Measurements from ENCODE around the gene ZNF554.

The ZNF554 gene

GRCh38 chr19:2819540-2820111 lies at the start of gene ZNF554:
Gene ZNF554, plus strand, starts transcription at chr19:2819868. Its CDS starts 204 bp downstream, at chr19:2820072.
- peak; percentile 92 to 97 for DNase-seq

GRCh38 chr19:2770055-2771013 lies 49.3 kb upstream of the ZNF554 start:
- DNase-seq = peak; percentile 14 to 31

DNA sequence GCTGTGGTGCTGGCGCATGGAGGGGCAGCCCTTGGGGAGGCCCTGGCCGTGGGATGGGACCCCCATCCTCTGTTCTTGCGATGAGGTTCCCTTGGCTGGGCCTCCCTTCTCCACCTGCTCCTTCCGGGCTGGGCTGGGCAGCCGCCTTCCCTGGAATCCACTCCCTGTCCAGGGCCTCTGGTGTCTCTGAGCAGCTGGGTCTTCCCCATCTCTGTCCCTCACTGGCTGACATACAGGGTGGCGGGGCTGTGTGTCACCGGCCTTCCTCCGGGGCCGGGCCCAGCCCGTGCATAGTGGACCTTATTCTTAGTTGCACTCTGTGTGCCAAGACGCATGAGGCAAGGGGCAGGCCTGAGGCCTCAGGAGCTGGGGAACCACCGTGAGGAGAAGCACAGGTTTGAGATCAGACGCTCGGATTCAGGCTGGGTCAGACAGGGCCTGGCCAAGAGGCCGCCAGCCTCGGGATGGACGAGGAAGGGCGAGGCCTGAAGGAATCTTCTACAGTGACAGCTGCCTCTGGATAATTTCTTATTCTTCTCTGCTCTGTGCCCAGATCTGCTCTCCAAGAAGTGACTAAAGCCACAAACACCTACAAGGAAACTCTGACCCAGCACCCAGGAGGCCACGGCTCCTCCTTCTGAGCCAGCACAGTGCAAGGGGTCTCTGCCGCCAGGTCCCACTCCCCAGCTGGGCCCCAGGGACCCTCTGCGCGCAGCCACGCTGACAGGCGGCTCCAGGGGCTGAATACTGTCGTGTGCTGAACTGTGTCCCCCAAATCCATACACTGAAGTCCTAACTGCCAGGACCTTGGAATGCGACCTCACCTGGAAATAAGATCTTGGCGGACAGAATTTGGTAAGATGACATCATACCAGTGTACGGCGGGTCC lies 47.6 kb upstream of the ZNF554 start:
- DNase-seq = peak in 1 of 2 donors; percentile 35

- no peak for DNase-seq
Observed at GRCh38 chr19:2774083-2774679, 45.5 kb upstream of the ZNF554 start.

DNA sequence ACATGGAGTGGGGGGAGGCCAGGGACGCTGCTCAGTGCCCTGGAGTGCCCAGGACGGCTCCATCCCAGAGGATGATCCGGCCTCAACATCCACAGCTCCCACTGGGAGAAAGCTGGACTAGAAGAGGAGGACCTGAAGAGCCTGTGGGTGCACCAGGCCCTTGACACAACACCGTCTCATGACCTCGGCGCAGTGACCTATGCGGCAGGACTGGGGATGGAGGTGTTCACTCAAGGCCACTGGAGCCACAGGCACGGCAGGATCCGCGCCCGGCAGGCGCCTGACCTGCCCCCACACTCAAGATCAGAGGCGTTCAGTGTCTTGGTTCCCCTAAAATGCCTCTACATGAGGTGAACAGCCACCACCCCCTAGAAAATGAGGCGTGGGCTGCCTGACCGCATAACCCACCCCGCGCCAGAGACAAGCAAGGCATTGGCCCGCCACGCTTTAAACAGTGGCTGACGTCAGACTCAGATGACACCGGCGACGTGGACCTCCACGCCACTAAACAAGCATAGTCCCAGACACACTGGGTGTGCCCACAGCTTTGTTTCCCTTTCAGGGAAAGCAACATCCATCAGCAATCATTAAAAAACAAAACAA lies 44.6 kb upstream of the ZNF554 start:
- peak; percentile 82 to 90 for DNase-seq

GRCh38 chr19:2775556-2776430 lies 43.9 kb upstream of the ZNF554 start:
- peak; percentile 87 to 91 for DNase-seq

GRCh38 chr19:2777952-2778683 lies 41.5 kb upstream of the ZNF554 start:
- no peak for DNase-seq

GRCh38 chr19:2779121-2779740 lies 40.4 kb upstream of the ZNF554 start:
- no peak for DNase-seq

DNA sequence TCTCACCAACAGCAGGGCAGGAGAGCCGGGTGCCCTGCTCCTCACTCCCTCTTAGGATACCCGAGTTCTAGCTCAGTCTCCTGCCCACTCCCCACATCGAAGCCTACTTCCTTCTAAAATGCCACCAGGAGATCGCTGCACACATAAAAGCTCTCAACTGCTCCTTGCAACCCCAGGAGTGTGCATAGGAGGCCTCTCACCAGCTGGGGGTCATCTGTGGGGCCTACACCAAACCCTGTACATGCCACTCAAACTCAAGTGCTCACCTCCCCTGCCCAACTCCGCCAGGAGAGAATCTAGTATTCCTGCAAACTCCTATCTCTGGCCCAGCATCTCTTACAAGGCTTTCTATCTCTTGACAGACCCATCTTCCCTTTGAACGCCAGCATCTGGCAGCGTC lies 39.4 kb upstream of the ZNF554 start:
- DNase-seq = no peak

GRCh38 chr19:2782329-2782935 lies 37.2 kb upstream of the ZNF554 start:
- peak; percentile 15 to 23 for DNase-seq

GRCh38 chr19:2782936-2783780 lies 36.5 kb upstream of the ZNF554 start, which contains the start of gene SGTA:
Gene SGTA, minus strand, starts transcription at chr19:2783273. Its CDS starts 14,205 bp downstream, at chr19:2769068.
- DNase-seq = peak; percentile 99 to 100

- DNase-seq = peak in 1 of 2 donors; percentile 0
Observed at GRCh38 chr19:2783781-2784145, 35.9 kb upstream of the ZNF554 start.

- DNase-seq = peak; percentile 100
Observed at GRCh38 chr19:2785244-2785997, 34.2 kb upstream of the ZNF554 start, which contains the start of gene THOP1. Gene THOP1, plus strand, starts transcription at chr19:2785503. Its CDS starts 160 bp downstream, at chr19:2785663.

DNA sequence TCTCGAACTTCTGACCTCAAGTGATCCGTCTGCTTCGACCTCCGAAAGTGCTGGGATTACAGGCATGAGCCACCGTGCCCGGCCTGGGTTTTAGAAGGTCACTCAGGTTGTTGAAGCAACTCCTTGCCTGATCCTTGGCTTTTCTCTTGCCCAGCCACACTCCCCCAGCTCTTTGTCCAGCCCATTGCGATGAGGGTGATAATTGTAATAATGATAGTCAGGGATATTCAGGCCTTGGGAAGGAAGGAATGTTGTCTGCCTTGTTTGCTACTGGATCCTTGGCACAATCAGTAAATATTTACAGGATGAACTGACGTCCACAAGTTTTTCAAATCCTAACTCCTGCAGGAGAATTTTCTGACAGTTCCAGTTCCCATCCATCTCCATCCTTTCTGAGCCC lies 32.6 kb upstream of the ZNF554 start:
- DNase-seq = no peak

GRCh38 chr19:2788237-2788636 lies 31.4 kb upstream of the ZNF554 start:
- no peak for DNase-seq

DNA sequence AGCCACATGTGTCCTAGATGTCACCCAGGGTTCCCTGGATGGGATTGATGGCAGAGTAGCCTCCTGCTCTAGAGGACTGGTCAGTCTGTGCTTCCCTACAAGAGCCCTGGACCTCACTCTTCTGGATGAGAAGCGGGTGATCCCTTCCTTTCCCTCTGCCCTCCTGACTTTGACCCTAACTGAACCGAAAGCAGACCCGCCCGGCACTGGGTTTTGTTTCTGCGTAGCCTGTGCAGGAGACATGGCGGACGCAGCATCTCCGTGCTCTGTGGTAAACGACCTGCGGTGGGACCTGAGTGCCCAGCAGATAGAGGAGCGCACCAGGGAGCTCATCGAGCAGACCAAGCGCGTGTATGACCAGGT lies 29.5 kb upstream of the ZNF554 start:
- DNase-seq = no peak

DNA sequence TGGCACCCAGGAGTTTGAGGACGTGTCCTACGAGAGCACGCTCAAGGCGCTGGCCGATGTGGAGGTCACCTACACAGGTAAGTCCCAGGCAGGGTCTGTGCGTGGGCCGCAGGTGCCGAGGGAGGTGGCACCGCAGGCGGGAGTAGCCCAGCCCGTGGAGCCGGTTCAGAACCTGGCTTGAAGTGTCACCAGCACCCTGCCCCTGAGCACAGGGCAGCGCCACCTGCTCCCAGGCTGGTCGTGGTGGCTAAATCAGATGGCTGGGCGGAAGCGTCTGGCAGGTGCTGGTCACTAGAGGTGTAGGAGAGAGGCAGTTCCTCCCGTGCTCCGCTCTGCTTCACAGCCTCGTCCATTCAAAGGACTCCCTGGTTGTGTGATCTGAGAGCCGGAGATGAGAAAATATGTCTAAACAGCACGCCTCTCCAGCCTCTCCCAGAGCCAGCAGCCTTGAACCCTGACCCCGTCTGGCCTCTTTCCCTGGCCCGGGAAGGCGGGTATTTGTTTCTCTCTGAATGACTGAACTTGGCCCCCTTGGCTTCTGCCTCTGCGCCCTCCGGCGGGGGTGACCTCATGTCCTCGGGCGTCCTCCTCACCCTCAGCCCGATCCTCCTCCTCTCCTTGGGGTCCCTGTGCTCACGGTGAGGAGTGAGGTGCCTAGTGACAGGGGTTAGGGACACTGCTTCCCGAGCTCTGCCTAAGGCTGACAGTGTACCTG lies 29.0 kb upstream of the ZNF554 start:
- no peak for DNase-seq
